CD4-positive, alpha-beta T cell treated with Interleukin-4 for 1 hour (primary cell): ENCODE measurements around the gene CDH10.

Source experiments
- DNase-seq, 2 donors: peaks; one replicate each; pipeline ENCODE4 v3.0.0-alpha.2; 2020 to 2022

CDH10 gene

DNA sequence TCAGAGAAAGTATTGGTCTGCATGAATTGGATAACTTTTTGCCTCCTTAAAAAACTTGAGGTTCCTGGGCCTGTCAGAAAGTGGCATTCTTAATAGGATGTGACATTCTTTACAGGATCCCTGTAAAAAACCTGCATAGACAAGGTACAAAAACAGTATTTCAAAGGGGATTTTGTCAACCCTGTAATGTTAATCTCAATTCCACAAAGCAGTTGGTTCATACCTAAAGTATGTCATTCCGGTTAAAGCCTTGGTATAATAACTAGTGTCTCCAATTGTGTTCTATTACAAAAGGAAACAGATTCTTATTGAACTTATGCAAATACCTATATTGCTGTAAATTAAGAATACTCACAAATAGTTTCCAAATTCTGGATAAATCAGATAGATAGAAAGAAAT is 169.7 kb downstream of the CDH10 start:
- no peak for DNase-seq

DNA sequence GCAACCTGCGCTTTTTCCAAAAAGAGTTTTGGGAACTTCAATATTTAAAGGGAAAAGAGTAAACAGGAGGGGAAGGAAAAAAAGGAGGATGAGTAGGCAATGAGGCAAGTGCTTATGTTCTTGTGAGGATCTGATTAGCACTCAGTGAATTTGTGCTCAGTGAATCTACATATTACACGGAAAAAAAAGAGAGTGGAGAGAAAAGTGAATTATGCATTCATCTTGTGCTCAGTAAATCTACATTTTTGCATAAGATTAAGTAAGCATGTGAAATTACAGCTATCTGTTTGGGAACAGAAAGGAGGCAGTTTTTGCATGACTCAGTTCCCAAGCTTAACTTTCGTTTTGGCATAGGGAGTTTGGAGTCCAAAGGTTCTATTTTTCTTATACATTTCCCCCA is 170.1 kb downstream of the CDH10 start:
- DNase-seq: no peak

DNA sequence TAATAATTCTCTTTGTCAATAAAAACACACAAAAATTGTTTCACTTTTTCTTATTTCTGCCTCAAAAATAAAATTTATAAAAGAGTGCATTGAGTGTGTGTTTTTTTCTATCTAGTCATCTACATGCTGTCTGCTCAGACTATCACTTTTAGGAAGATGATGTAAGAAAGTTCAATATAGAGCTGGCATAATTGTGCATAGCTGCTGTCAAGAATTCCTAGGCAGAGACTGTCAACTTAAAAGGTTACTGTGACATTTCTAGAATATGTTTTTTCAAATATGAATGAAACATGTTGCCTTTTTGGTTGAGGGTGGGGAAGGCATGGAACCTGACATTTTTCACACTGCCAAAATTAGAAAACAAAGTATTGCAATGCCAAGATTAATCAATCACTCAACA is 172.3 kb downstream of the CDH10 start:
- no peak for DNase-seq

- DNase-seq: no peak
Measured at GRCh38 chr5:24444414-24444813, 200.4 kb downstream of the CDH10 start.

GRCh38 chr5:24439465-24439864 is 205.3 kb downstream of the CDH10 start:
- DNase-seq: no peak
